Uterus (tissue), 4 donors: ENCODE measurements around the gene C20orf173. TPM values are rescaled to one million over a fixed set of nuclear protein-coding genes. Genes with fewer than 3 reads are reported as not detected.

Experiments used
- DNase-seq, 2 donors: peaks; one replicate each; pipeline ENCODE4 v3.0.0-alpha.2; 2019 to 2020
- H3K27ac ChIP-seq, 2 donors: fragments of 200-600 bp; sonication (generic); 1 replicate in 1 of 2; 2 replicates in 1 of 2; pipeline ENCODE4 v1.5.1; 2016 to 2018
- H3K27me3 ChIP-seq, 2 donors: fragments of 200-600 bp; sonication (generic); one replicate each; pipeline ENCODE4 v1.5.1; 2018 to 2019; ENCODE audit warnings: control low read depth in 1 of 2
- H3K36me3 ChIP-seq, 2 donors: fragments of 200-600 bp; sonication (generic); one replicate each; pipeline ENCODE4 v1.5.1; 2019; ENCODE audit warnings: control low read depth in 1 of 2
- H3K4me1 ChIP-seq, 2 donors: fragments of 200-600 bp; sonication (generic); one replicate each; pipeline ENCODE4 v1.5.1; 2018 to 2019; ENCODE audit warnings: control low read depth in 1 of 2
- H3K4me3 ChIP-seq, 2 donors: fragments of 200-600 bp; sonication (generic); 1 replicate in 1 of 2; 2 replicates in 1 of 2; pipeline ENCODE4 v1.5.1; 2018 to 2019; ENCODE audit warnings: mild to moderate bottlenecking in 1 of 2
- H3K9me3 ChIP-seq, 2 donors: fragments of 200-600 bp; sonication (generic); one replicate each; pipeline ENCODE4 v1.5.1; 2019; ENCODE audit warnings: control low read depth in 1 of 2
- POLR2A ChIP-seq, 2 donors: fragments of 450-650 bp; IDR thresholded peaks; one replicate each; pipeline ENCODE4 v1.6.1; 2016; ENCODE audit warnings: antibody characterized with exemption in 2 of 2, mild to moderate bottlenecking in 1 of 2, moderate library complexity in 1 of 2
- intact Hi-C: fragments of 100-400 bp; cut with DNase I; formaldehyde crosslinking; loops from one replicate; pipeline ENCODE4 v1.15.1; 2023; ENCODE audit warnings: low total_unique reads
- total RNA-seq, 4 donors: library from RNA; depleted of rRNA in 3 of 4; stranded (reverse); fragments of >200 nt in 3 of 4; gene quantifications; one replicate each; pipeline versions ENCODE4 v1.1.0 to v1.2.4, GENCODE V29; 2014 to 2023
- TF ChIP-seq, protein P1 (sequence below), 4 experiments: fragments of 200-600 bp in 2 of 4; fragments of 450-650 bp in 2 of 4; sonication (generic) in 2 of 4; IDR thresholded peaks; one replicate each; pipeline ENCODE4 v1.5.1; 2016 to 2019; ENCODE audit warnings: antibody characterized with exemption in 4 of 4, mild to moderate bottlenecking in 2 of 4, moderate library complexity in 1 of 4
- donor health status: DM: yes; HTN: yes; CAD: no.

Gene C20orf173, protein sequence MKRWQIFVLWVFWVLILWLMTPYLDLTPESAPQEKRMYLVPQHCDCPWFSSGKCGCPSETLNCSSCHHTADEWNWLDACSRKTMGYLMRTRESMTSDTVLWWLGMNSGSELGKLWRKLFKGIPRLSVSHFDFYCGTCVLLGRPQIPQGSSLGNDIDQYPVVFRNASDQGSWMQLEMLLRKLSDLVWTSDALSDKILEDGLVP
- not detected for total RNA-seq

DNA sequence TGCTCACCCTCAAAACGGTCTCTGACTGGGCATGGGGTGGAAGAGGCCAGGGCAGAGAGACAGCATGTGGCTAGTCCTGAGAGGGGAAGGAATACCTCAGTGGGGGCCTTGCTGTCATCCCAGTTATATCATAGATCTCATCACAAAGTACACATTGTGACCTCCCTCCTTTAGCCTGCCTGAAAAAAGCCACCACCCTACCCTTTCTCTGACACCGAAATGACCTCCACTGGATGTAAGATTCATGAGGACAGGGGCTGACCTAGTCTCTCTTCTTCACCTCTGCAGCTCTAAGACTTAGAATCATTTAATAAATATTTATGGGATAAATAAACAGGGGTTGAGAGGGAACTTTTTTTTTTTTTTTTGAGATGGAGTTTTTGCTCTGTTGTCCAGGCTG is at the start of gene C20orf173:
Gene C20orf173 (minus strand): TSS at position 101 of the 400 bp plus-strand sequence. CDS start 279 bp downstream, outside the sequence.
- TF ChIP-seq, protein P1, sequence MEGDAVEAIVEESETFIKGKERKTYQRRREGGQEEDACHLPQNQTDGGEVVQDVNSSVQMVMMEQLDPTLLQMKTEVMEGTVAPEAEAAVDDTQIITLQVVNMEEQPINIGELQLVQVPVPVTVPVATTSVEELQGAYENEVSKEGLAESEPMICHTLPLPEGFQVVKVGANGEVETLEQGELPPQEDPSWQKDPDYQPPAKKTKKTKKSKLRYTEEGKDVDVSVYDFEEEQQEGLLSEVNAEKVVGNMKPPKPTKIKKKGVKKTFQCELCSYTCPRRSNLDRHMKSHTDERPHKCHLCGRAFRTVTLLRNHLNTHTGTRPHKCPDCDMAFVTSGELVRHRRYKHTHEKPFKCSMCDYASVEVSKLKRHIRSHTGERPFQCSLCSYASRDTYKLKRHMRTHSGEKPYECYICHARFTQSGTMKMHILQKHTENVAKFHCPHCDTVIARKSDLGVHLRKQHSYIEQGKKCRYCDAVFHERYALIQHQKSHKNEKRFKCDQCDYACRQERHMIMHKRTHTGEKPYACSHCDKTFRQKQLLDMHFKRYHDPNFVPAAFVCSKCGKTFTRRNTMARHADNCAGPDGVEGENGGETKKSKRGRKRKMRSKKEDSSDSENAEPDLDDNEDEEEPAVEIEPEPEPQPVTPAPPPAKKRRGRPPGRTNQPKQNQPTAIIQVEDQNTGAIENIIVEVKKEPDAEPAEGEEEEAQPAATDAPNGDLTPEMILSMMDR (IDR thresholded peaks at IDR 0.05): no peak
- TF ChIP-seq POLR2A (IDR thresholded peaks at IDR 0.05): no peak
- no peaks in the 10 kb centered on the region for H3K4me1 ChIP-seq
- H3K9me3 ChIP-seq: no peaks in the 10 kb centered on the region
- H3K27me3 ChIP-seq: no peaks in the 10 kb centered on the region
- H3K36me3 ChIP-seq: no peaks in the 10 kb centered on the region
- DNase-seq: no peak
- intact Hi-C loops: no loop called here
- H3K4me3 ChIP-seq: no peak within 1 kb of the TSS
- no peak within 1 kb of the TSS for H3K27ac ChIP-seq

DNA sequence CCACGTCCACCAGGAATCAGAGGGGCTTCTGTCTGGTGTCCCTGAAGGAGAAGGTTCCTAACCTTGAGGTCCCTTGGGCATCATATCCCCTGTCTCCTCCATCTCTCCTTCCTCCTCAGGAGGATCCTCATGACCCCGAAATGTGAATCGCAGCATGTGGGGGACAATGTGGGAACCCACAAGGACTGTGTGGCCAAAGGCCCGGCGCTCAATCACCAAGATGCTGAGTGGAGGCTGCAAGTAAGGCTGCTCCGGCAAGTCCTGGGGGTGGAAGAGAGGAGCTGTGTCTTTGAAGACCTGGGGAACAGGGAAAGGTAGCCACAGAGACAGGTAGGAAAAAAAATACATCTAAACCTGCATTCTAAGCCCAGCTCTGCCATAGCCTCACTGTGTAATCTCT is 49.7 kb upstream of the C20orf173 start:
- Histone ChIP-seq H3K36me3 (no peaks in the 10 kb centered on the region), H3K9me3 (no peaks in the 10 kb centered on the region), H3K27me3 (no peaks in the 10 kb centered on the region), H3K4me3 (no peak overlapping the region), H3K27ac (no peak overlapping the region), H3K4me1 (no peaks in the 10 kb centered on the region)
- intact Hi-C loops: no loop called here
- DNase-seq: no peak
- TF ChIP-seq POLR2A (IDR thresholded peaks at IDR 0.05): no peak
- TF ChIP-seq, protein P1 (IDR thresholded peaks at IDR 0.05): no peak

DNA sequence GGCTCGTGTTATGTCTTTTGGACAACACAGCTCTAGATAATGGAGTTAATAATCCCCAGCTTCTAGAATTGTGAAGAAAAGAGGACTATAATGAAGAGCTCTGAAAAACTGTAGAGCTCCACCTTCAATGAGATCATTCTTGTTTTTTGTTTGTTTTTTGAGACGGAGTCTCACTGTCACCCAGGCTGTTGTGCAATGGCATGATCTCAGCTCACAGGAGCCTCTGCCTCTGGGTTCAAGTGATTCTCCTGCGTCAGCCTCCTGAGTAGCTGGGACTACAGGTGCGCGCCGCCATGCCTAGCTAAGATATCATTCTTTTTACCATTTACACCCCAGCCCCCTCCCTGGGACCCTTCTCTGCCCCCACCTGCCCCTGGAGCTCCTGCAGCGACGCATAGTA is 49.0 kb upstream of the C20orf173 start:
- H3K36me3 ChIP-seq: no peaks in the 10 kb centered on the region
- H3K4me1 ChIP-seq: no peaks in the 10 kb centered on the region
- intact Hi-C loops: no loop called here
- H3K4me3 ChIP-seq: no peak overlapping the region
- no peak for DNase-seq
- no peak overlapping the region for H3K27ac ChIP-seq
- no peaks in the 10 kb centered on the region for H3K27me3 ChIP-seq
- no peak for TF ChIP-seq POLR2A (IDR thresholded peaks at IDR 0.05)
- TF ChIP-seq, protein P1 (IDR thresholded peaks at IDR 0.05): no peak
- no peaks in the 10 kb centered on the region for H3K9me3 ChIP-seq

DNA sequence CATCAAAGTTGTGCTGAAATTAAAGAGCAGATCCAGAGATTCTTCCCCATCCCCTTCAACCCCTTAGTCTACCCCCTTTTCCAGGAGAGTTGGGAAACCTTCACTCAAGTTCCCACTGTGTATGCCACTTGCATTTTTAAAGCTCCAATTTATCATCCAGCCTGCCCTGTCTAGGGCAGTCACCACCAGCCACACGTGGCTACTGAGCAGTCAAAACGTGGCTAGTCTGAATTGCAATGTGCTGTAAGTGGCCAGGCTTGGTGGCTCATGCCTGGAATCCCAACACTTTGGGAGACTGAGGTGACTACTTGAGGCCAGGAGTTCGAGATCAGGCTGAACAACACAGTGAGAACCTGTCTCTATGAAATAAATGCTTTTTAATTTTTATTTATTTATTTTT is 47.4 kb upstream of the C20orf173 start:
- Histone ChIP-seq H3K4me3 (no peak overlapping the region), H3K9me3 (no peaks in the 10 kb centered on the region), H3K36me3 (no peaks in the 10 kb centered on the region), H3K4me1 (no peaks in the 10 kb centered on the region), H3K27ac (no peak overlapping the region), H3K27me3 (no peaks in the 10 kb centered on the region)
- no peak for TF ChIP-seq POLR2A (IDR thresholded peaks at IDR 0.05)
- TF ChIP-seq, protein P1 (IDR thresholded peaks at IDR 0.05): no peak
- intact Hi-C loops: no loop called here
- DNase-seq: no peak

DNA sequence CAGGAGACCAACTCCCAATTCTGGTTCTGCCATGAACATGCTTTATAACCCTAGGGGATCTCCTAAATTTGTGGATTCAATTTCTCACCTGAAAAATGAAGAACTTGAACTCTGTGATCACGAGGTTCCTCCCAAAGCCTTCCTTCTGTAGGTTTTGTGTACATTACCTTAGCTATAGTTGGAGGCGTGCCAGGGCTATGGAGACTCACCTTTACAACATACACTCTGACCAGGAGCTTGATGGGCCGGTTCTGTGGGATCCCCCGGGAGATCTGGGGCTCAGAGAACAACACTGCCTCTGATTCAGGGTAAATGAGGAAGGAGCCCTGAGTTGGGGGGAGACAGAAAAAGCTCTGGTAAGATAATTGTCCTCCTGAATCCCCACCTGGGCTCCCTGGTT is 46.5 kb upstream of the C20orf173 start:
- Histone ChIP-seq H3K4me1 (no peaks in the 10 kb centered on the region), H3K27me3 (no peaks in the 10 kb centered on the region), H3K36me3 (no peaks in the 10 kb centered on the region), H3K9me3 (no peaks in the 10 kb centered on the region), H3K27ac (no peak overlapping the region), H3K4me3 (no peak overlapping the region)
- TF ChIP-seq POLR2A (IDR thresholded peaks at IDR 0.05): no peak
- TF ChIP-seq, protein P1 (IDR thresholded peaks at IDR 0.05): no peak
- DNase-seq: no peak
- intact Hi-C loops: no loop called here
